Retinal pigment epithelial cell (primary cell): Measurements from ENCODE around the gene BCL6.

Experiments
- DNase-seq: peaks from one replicate; pipeline ENCODE4 v3.0.0-alpha.2; 2010; ENCODE audit warnings: low read depth
- H3K4me3 ChIP-seq: 2 replicates; pipeline ENCODE4 v1.5.1; 2011; ENCODE audit warnings: mild to moderate bottlenecking, low read length, control low read depth, moderate library complexity
- TF ChIP-seq, protein P1 (sequence below): conservative IDR thresholded peaks from 2 replicates; pipeline ENCODE4 v1.5.1; 2011; ENCODE audit warnings: low read depth, low read length, control low read depth, inconsistent platforms

Gene BCL6

DNA sequence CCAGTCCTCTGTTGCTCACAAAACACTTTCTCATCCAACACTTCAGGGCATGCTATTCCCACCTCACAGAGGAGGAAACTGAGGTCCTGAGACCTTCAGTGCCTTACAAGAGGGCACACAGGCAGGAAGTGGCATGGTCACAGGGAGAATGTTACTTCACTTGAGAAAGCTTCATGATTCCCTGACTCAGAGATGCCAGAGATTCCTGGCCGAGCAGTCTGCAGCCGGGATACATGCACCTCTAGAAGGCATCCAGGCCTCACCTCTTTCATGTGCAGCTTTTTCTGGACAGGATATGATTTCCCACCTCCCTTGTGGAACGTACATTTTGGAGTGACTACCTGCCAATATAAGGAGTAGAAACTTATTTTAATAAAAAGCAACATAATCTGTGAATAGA, 72.3 kb downstream of the BCL6 start:
- TF ChIP-seq, protein P1, sequence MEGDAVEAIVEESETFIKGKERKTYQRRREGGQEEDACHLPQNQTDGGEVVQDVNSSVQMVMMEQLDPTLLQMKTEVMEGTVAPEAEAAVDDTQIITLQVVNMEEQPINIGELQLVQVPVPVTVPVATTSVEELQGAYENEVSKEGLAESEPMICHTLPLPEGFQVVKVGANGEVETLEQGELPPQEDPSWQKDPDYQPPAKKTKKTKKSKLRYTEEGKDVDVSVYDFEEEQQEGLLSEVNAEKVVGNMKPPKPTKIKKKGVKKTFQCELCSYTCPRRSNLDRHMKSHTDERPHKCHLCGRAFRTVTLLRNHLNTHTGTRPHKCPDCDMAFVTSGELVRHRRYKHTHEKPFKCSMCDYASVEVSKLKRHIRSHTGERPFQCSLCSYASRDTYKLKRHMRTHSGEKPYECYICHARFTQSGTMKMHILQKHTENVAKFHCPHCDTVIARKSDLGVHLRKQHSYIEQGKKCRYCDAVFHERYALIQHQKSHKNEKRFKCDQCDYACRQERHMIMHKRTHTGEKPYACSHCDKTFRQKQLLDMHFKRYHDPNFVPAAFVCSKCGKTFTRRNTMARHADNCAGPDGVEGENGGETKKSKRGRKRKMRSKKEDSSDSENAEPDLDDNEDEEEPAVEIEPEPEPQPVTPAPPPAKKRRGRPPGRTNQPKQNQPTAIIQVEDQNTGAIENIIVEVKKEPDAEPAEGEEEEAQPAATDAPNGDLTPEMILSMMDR: no peak
- no peak overlapping the region for H3K4me3 ChIP-seq
- no peak for DNase-seq
